Osteocyte (in vitro differentiated cells): ENCODE results near the gene PAH. TPM values are rescaled to one million over a fixed set of nuclear protein-coding genes. Genes with fewer than 3 reads are reported as not detected.

ENCODE experiments used
- DNase-seq: peaks from one replicate; pipeline ENCODE4 v3.0.0; 2021; ENCODE audit warnings: mixed read lengths; ENCODE audit not compliant: unreplicated experiment; ENCODE audit errors: extremely low spot score
- H3K27ac Mint-ChIP-seq: one replicate; pipeline ENCODE4 v1.8.0; 2021; ENCODE audit warnings: mild to moderate bottlenecking, mixed read lengths; ENCODE audit not compliant: unreplicated experiment
- H3K27me3 Mint-ChIP-seq: one replicate; pipeline ENCODE4 v1.8.0; 2021; ENCODE audit warnings: mixed read lengths; ENCODE audit not compliant: unreplicated experiment
- H3K36me3 Mint-ChIP-seq: one replicate; pipeline ENCODE4 v1.8.0; 2021; ENCODE audit warnings: mixed read lengths; ENCODE audit not compliant: unreplicated experiment
- H3K4me1 Mint-ChIP-seq: one replicate; pipeline ENCODE4 v1.8.0; 2021; ENCODE audit warnings: mixed read lengths; ENCODE audit not compliant: unreplicated experiment
- H3K4me3 Mint-ChIP-seq: one replicate; pipeline ENCODE4 v1.8.0; 2021; ENCODE audit warnings: mild to moderate bottlenecking, moderate library complexity, mixed read lengths; ENCODE audit not compliant: unreplicated experiment
- H3K9me3 Mint-ChIP-seq: one replicate; pipeline ENCODE4 v1.8.0; 2021; ENCODE audit warnings: mixed read lengths; ENCODE audit not compliant: unreplicated experiment
- total RNA-seq: library from RNA; stranded (reverse); gene quantifications from 2 replicates; pipeline ENCODE4 v1.2.1, GENCODE V29; 2021
- TF ChIP-seq, protein P1 (sequence below): fragments of 200-600 bp; sonication (generic); IDR thresholded peaks from 2 replicates; pipeline ENCODE4 v1.5.0; 2021; ENCODE audit warnings: antibody characterized with exemption, mild to moderate bottlenecking, moderate library complexity

PAH gene
- total RNA-seq, 1 donor from 2014 or later = not detected

DNA sequence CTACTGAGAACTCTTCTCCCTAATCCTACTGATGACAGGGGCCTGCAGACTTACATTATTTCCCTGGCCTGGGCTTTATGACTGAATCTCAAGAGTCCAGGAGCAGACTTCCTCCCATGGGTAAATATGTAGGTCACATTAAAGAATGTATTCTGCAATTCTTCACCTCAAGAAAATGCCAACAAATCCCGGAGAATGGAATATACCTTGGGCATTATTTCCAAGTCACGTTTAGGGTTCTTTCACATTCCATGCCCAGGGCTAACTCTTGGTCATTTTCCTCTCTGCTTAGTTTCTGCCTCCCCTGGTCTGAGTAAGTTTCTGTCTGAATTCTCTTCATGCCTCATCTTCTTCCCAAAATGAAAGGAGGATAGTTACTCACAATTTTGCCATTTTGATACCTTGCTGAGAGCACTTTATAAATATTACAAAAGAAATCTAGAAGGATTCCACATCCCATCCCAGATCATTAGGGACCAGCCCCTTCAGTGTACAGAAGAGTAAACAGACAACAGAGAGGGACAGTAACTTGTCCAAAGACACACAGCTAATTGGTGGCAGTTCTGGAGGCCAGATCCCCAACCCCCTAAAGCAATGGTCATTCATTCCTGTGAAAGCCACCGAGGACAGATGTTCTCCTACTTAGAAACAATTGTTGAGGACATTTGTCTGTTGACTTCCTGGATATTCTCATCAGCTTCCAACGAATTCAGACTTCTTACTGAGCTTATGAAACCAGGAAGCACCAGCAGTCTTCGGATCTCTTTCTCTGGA, 605 bp downstream of the PAH start:
- no peaks in the 10 kb centered on the region for H3K36me3 Mint-ChIP-seq
- no peak for DNase-seq
- H3K4me3 Mint-ChIP-seq = no peak overlapping the region
- TF ChIP-seq, protein P1, sequence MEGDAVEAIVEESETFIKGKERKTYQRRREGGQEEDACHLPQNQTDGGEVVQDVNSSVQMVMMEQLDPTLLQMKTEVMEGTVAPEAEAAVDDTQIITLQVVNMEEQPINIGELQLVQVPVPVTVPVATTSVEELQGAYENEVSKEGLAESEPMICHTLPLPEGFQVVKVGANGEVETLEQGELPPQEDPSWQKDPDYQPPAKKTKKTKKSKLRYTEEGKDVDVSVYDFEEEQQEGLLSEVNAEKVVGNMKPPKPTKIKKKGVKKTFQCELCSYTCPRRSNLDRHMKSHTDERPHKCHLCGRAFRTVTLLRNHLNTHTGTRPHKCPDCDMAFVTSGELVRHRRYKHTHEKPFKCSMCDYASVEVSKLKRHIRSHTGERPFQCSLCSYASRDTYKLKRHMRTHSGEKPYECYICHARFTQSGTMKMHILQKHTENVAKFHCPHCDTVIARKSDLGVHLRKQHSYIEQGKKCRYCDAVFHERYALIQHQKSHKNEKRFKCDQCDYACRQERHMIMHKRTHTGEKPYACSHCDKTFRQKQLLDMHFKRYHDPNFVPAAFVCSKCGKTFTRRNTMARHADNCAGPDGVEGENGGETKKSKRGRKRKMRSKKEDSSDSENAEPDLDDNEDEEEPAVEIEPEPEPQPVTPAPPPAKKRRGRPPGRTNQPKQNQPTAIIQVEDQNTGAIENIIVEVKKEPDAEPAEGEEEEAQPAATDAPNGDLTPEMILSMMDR = no peak
- H3K27me3 Mint-ChIP-seq = no peaks in the 10 kb centered on the region
- no peaks in the 10 kb centered on the region for H3K9me3 Mint-ChIP-seq
- H3K4me1 Mint-ChIP-seq = no peaks in the 10 kb centered on the region
- no peak overlapping the region for H3K27ac Mint-ChIP-seq

DNA sequence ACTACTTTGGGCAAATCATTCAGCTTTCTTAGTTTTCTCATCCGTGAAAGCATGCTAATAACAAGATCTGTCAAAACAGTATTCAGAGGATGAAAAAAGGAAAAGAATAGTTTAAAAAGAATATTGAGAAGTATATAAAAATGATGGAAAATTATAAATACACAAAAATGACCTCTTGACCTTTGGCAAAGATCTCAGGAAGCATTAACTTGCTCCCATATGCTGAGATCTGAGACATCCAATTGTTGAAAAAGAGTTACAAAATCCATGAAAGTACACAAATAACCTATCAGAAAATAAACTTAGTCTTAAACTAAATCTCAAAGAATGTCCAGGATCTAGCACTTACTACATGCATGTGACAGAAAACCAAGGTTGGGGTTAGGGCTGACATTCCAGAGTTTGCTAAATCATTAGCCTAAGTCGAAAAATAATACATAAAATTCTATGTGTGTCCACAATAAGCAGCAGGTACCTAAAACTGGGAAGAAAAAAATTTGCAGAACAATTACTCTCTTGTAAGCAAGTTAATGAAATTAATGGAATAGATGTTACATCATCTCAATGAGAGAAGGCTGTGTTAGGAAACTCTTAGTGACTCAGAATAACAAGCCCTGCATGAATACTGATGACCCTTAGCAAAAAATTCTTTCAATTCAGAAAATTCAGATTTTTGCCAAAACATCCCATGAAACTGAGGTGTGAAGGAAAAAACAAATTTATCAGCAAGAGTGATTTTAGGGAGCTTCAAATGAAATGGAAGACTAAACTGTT, 3.4 kb downstream of the PAH start:
- H3K27me3 Mint-ChIP-seq = no peaks in the 10 kb centered on the region
- no peaks in the 10 kb centered on the region for H3K9me3 Mint-ChIP-seq
- no peak overlapping the region for H3K4me3 Mint-ChIP-seq
- H3K4me1 Mint-ChIP-seq = no peaks in the 10 kb centered on the region
- no peak for DNase-seq
- no peaks in the 10 kb centered on the region for H3K36me3 Mint-ChIP-seq
- no peak overlapping the region for H3K27ac Mint-ChIP-seq
- TF ChIP-seq, protein P1 = no peak

DNA sequence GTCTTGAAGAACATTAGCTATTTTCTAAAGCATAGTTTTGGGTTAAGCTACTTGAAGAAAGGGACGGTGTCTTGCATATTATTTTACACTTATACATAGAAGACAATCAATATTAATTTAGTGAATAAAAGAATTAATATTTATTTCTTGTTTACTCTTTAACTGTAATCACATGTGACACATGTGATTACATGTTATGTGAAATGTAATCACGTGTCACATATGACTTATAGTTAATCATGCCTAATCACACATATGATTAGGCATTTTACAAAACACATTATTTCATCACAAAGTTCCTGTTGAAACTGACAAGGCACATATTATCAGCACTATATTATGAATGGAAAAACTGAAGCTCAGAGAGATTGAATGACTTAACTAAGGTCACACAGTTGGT, 4.8 kb downstream of the PAH start:
- no peak overlapping the region for H3K4me3 Mint-ChIP-seq
- H3K4me1 Mint-ChIP-seq = no peaks in the 10 kb centered on the region

DNA sequence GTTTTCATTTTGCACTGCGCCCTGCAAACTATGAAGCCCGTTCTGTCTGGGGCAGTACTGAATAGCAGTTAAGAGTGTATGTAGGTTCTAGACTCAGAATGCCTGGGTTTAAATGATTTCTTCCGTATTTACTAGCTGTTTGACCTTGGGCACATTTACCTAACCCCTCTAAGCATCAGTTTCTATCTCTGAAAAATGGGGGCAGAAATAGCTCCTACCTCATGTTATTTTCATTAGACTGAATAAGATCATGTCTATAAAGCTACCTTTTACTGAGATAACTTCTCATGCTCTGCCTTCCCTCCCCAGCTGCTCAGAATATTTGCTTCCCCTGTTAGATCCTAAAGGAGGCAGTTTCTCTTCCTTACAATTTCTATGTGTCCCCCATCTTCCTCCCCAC, 5.7 kb downstream of the PAH start:
- TF ChIP-seq, protein P1 = no peak
- Mint-ChIP-seq H3K27ac (no peak overlapping the region), H3K36me3 (no peaks in the 10 kb centered on the region)

More for the DNA sequence above, 4.8 kb downstream of the PAH start:
- Mint-ChIP-seq H3K36me3 (no peaks in the 10 kb centered on the region), H3K9me3 (no peaks in the 10 kb centered on the region), H3K27ac (no peak overlapping the region), H3K27me3 (no peaks in the 10 kb centered on the region)
- TF ChIP-seq, protein P1 = no peak
- DNase-seq = no peak

DNA sequence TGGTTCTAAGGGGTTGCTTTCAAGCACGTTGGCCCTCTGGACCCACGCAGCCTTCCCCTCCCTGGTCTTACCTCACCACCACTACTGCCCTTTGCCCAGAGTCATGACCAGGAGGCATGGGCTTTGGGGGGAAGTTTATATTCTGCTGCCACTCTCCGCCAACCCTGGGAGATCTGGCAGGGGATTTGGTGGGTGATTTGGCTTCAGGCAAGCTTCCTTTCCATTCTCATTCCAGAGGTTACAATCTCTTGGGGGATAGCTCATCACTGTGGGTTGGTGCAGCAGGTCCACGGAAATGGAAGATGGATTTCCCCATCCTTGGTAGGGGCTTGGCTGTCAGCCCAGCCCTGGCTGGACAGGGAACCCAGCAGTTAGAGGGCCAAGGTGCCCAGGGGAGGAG, 6.3 kb downstream of the PAH start:
- no peak overlapping the region for H3K27ac Mint-ChIP-seq
- no peaks in the 10 kb centered on the region for H3K9me3 Mint-ChIP-seq

More for the DNA sequence above, 5.7 kb downstream of the PAH start:
- no peak for DNase-seq
- Mint-ChIP-seq H3K4me1 (no peaks in the 10 kb centered on the region), H3K9me3 (no peaks in the 10 kb centered on the region), H3K4me3 (no peak overlapping the region), H3K27me3 (no peaks in the 10 kb centered on the region)

More for the DNA sequence above, 6.3 kb downstream of the PAH start:
- DNase-seq = no peak
- H3K4me1 Mint-ChIP-seq = no peaks in the 10 kb centered on the region
- no peak overlapping the region for H3K4me3 Mint-ChIP-seq
- TF ChIP-seq, protein P1 = no peak
- H3K27me3 Mint-ChIP-seq = no peaks in the 10 kb centered on the region
- H3K36me3 Mint-ChIP-seq = no peaks in the 10 kb centered on the region
